Gastrocnemius medialis (tissue), 4 donors: ENCODE measurements around the gene ENG. TPM values are rescaled to one million over a fixed set of nuclear protein-coding genes. Genes with fewer than 3 reads are reported as not detected.

Experiments used
- ATAC-seq, 2 donors: fragments of 150-250 bp; one replicate each; pipeline ENCODE4 v1.9.1; 2016
- DNase-seq, 2 donors: peaks; one replicate each; pipeline ENCODE4 v3.0.0-alpha.2; 2019
- H3K27ac ChIP-seq, 4 donors: fragments of 200-600 bp; sonication (generic); 1 replicate in 1 of 4; 2 replicates in 3 of 4; pipeline ENCODE4 v1.5.1; 2016 to 2018; ENCODE audit warnings: mild to moderate bottlenecking in 2 of 4, moderate library complexity in 1 of 4
- H3K27me3 ChIP-seq, 3 donors: fragments of 200-600 bp; sonication (generic) in 2 of 3; 1 replicate in 1 of 3; 2 replicates in 2 of 3; pipeline versions ENCODE4 v1.5.1 to v1.6.0; 2016 to 2019; ENCODE audit warnings: mild to moderate bottlenecking in 1 of 3, moderate library complexity in 1 of 3
- H3K36me3 ChIP-seq, 2 donors: fragments of 200-600 bp; sonication (generic) in 1 of 2; one replicate each; pipeline ENCODE4 v1.5.1; 2017 to 2018
- H3K4me1 ChIP-seq, 2 donors: fragments of 200-600 bp; sonication (generic) in 1 of 2; one replicate each; pipeline ENCODE4 v1.5.1; 2016 to 2017; ENCODE audit warnings: mild to moderate bottlenecking in 2 of 2
- H3K4me3 ChIP-seq, 4 donors: fragments of 200-600 bp; sonication (generic) in 3 of 4; 1 replicate in 1 of 4; 2 replicates in 3 of 4; pipeline ENCODE4 v1.5.1; 2016 to 2019; ENCODE audit warnings: mild to moderate bottlenecking in 2 of 4
- H3K9me3 ChIP-seq, 3 donors: fragments of 200-600 bp; sonication (generic) in 2 of 3; 1 replicate in 1 of 3; 2 replicates in 2 of 3; pipeline ENCODE4 v1.5.1; 2016 to 2019
- CTCF ChIP-seq, 5 experiments: fragments of 450-650 bp in 3 of 5; fragments of 200-600 bp in 2 of 5; sonication (generic) in 2 of 5; IDR thresholded peaks in 4 of 5; conservative IDR thresholded peaks in 1 of 5; 1 replicate in 4 of 5; 2 replicates in 1 of 5; pipeline ENCODE4 v1.5.1; 2016 to 2019; ENCODE audit warnings: antibody characterized with exemption in 5 of 5, mild to moderate bottlenecking in 3 of 5, moderate library complexity in 3 of 5
- POLR2A ChIP-seq, 2 donors: fragments of 450-650 bp; IDR thresholded peaks; one replicate each; pipeline ENCODE4 v1.6.1; 2017; ENCODE audit warnings: antibody characterized with exemption in 2 of 2, mild to moderate bottlenecking in 2 of 2, moderate library complexity in 2 of 2
- in situ Hi-C, 4 donors: fragments of 200-750 bp; cut with MboI; loops; one replicate each; pipeline versions ENCODE4 v1.15.0 to v1.8.0; 2017; ENCODE audit warnings: low sequenced_read_pairs in 4 of 4
- intact Hi-C: fragments of 100-400 bp; cut with DNase I; formaldehyde crosslinking; loops from one replicate; pipeline ENCODE4 v1.15.1; 2023; ENCODE audit warnings: low total_unique reads
- microRNA-seq, 2 donors: library from miRNA; unstranded; fragments of <30 nt; microRNA quantifications; one replicate each; pipeline ENCODE4, GENCODE V29; 2016; ENCODE audit warnings: borderline replicate concordance in 2 of 2
- total RNA-seq, 4 donors: library from RNA; depleted of rRNA; stranded (reverse); fragments of >200 nt; gene quantifications; one replicate each; pipeline versions ENCODE4 v1.1.0 to v1.2.3, GENCODE V29; 2016

Gene ENG
- total RNA-seq, 4 donors from 2014 or later, result 27.4 to 49.8 (median 32.6) TPM

GRCh38 chr9:127765418-127765817 is 89.0 kb downstream of the ENG start:
- DNase-seq, result no peak
- TF ChIP-seq CTCF (IDR thresholded peaks at IDR 0.05 in 4 of 5, conservative IDR thresholded peaks at IDR 0.05 in 1 of 5) (no peak), POLR2A (IDR thresholded peaks at IDR 0.05) (no peak)
- H3K36me3 ChIP-seq, result no peaks in the 10 kb centered on the region
- no peak for ATAC-seq
- in situ Hi-C loops (no loop called here), intact Hi-C loops (no loop called here)
- H3K27ac ChIP-seq, result peak overlapping the region in 3 of 4 donors; percentile 34 to 81 (median 76)
- H3K4me3 ChIP-seq, result no peak overlapping the region
- no peaks in the 10 kb centered on the region for H3K9me3 ChIP-seq
- H3K27me3 ChIP-seq, result no peaks in the 10 kb centered on the region
- peaks cover 5 to 12% of the 10 kb centered on the region in 2 donors for H3K4me1 ChIP-seq

Small RNA genes lying within 50 kb of the gene (microRNA-seq; reads per million reads assigned to microRNA genes)
- gene MIR2861, result 0 reads per million in 2 donors
- 0 to 0.85 reads per million in 2 donors for gene MIR3960
- gene MIR4672, result 1.2 to 2.6 reads per million in 2 donors

Other genes with a start within 250 kb of the ENG start
- 10 to 100 TPM in 2 of 4 donors, 1 to 10 TPM in 2; 3.4 to 36.8 (median 9.2) TPM for gene STXBP1, start 242.4 kb downstream of the ENG start, total RNA-seq
- not detected for gene CFAP157, start 147.7 kb downstream of the ENG start, total RNA-seq
- 10 to 100 TPM; 16.9 to 38.6 (median 26.3) TPM for gene PTRH1, start 139.0 kb downstream of the ENG start, total RNA-seq
- not detected for gene TTC16, start 138.6 kb downstream of the ENG start, total RNA-seq
- 10 to 100 TPM in 2 of 4 donors, 1 to 10 TPM in 2; 3.2 to 10.6 (median 9.6) TPM for gene TOR2A, start 119.4 kb downstream of the ENG start, total RNA-seq
- gene SH2D3C, start 76.0 kb downstream of the ENG start, total RNA-seq, result 1 to 10 TPM; 4.7 to 8.1 (median 5.2) TPM
- gene CDK9, start 68.6 kb downstream of the ENG start, total RNA-seq, result 10 to 100 TPM; 50.3 to 71.2 (median 51.2) TPM
- gene FPGS, start 51.8 kb downstream of the ENG start, total RNA-seq, result 10 to 100 TPM; 36.4 to 87.6 (median 47.7) TPM
- 100 to 1,000 TPM; 240 to 489 (median 359) TPM for gene AK1, start 23.0 kb upstream of the ENG start, total RNA-seq
- 10 to 100 TPM; 46.7 to 69.3 (median 56.9) TPM for gene ST6GALNAC6, start 44.9 kb upstream of the ENG start, total RNA-seq
- gene ST6GALNAC4, start 62.4 kb upstream of the ENG start, total RNA-seq, result 10 to 100 TPM; 11.2 to 48.4 (median 23.6) TPM
- gene PIP5KL1, start 76.1 kb upstream of the ENG start, total RNA-seq, result 1 to 10 TPM in 1 of 4 donors, not detected in 3; 4.2 TPM
- 10 to 100 TPM in 1 of 4 donors, 1 to 10 TPM in 3; 4.7 to 10.4 (median 5.9) TPM for gene DPM2, start 83.2 kb upstream of the ENG start, total RNA-seq
- gene EEIG1, start 126.3 kb upstream of the ENG start, total RNA-seq, result 1 to 10 TPM; 1.8 to 4.5 (median 2.8) TPM
- 1 to 10 TPM; 3.6 to 7.4 (median 6.9) TPM for gene NAIF1, start 212.7 kb upstream of the ENG start, total RNA-seq
- 10 to 100 TPM; 26.9 to 98.7 (median 46.0) TPM for gene SLC25A25, start 213.6 kb upstream of the ENG start, total RNA-seq